Neural progenitor cell (in vitro differentiated cells): ENCODE data around the gene GATAD2A.

ENCODE experiments used
- CTCF ChIP-seq: fragments of 200-600 bp; sonication (generic); IDR thresholded peaks from 2 replicates; pipeline ENCODE4 v1.5.1; 2017; ENCODE audit warnings: antibody characterized with exemption, mild to moderate bottlenecking
- EZH2 ChIP-seq: fragments of 200-600 bp; sonication (generic); IDR thresholded peaks from 2 replicates; pipeline ENCODE4 v1.6.1; 2017; ENCODE audit warnings: antibody characterized with exemption, mild to moderate bottlenecking, moderate library complexity

- TF ChIP-seq CTCF (no peak), EZH2 (no peak)
Measured at GRCh38 chr19:19399733-19400433, 5.6 kb upstream of the GATAD2A start.
